Parathyroid adenoma (tissue), 2 donors: ENCODE measurements around the gene MAP2.

Experiments
- H2AFZ ChIP-seq: fragments of 300-600 bp; sonication (generic); one replicate; pipeline ENCODE4 v1.7.0; 2017; ENCODE audit warnings: antibody characterized with exemption, mild to moderate bottlenecking
- H3K27ac ChIP-seq: fragments of 300-600 bp; sonication (generic); one replicate; pipeline ENCODE4 v1.7.0; 2017
- H3K27me3 ChIP-seq: fragments of 300-600 bp; sonication (generic); one replicate; pipeline ENCODE4 v1.7.0; 2017; ENCODE audit warnings: low read length; ENCODE audit not compliant: control insufficient read depth, insufficient read depth
- H3K36me3 ChIP-seq: fragments of 300-600 bp; sonication (generic); one replicate; pipeline ENCODE4 v1.7.0; 2017; ENCODE audit warnings: low read length; ENCODE audit not compliant: control insufficient read depth, insufficient read depth
- H3K4me1 ChIP-seq: fragments of 300-600 bp; sonication (generic); one replicate; pipeline ENCODE4 v1.7.0; 2017; ENCODE audit warnings: control low read depth
- H3K4me2 ChIP-seq: fragments of 300-600 bp; sonication (generic); one replicate; pipeline ENCODE4 v1.7.0; 2017; ENCODE audit warnings: low read length
- H3K4me3 ChIP-seq: fragments of 300-600 bp; sonication (generic); one replicate; pipeline ENCODE4 v1.7.0; 2017; ENCODE audit warnings: low read depth, low read length
- H3K79me2 ChIP-seq: fragments of 300-600 bp; sonication (generic); one replicate; pipeline ENCODE4 v1.7.0; 2017; ENCODE audit warnings: control low read depth
- H3K9ac ChIP-seq: fragments of 300-600 bp; sonication (generic); one replicate; pipeline ENCODE4 v1.7.0; 2017; ENCODE audit warnings: mild to moderate bottlenecking
- H3K9me3 ChIP-seq: fragments of 300-600 bp; sonication (generic); one replicate; pipeline ENCODE4 v1.7.0; 2017; ENCODE audit warnings: low read length; ENCODE audit not compliant: control insufficient read depth
- CTCF ChIP-seq: fragments of 300-600 bp; sonication (generic); IDR thresholded peaks from one replicate; pipeline ENCODE4 v1.7.0; 2017; ENCODE audit warnings: antibody characterized with exemption, mild to moderate bottlenecking
- donor health status: primary hyperparathyroidism.

The MAP2 gene

DNA sequence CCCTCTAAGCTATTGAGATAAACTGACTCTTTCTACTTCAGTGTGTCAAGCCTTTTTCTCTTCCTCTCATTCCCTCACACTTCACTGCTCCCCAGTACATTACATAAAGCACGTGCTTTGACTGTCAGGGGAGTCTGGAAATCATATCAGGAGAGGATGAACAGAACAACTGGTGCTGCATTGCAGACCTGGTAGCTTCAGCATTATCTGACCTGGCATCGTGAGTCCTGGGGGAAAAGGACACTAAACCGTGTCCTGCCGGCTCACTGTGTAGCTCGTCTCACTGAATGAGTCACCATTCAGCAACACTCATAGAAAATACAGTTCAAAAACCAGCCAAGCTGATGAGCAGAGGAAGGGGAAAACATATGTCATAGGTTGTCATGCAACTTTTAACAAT is 239.3 kb downstream of the MAP2 start:
- Histone ChIP-seq H3K9ac (no peak overlapping the region), H3K79me2 (no peaks in the 10 kb centered on the region), H3K9me3 (no peaks in the 10 kb centered on the region), H3K27me3 (no peaks in the 10 kb centered on the region), H3K4me2 (no peak overlapping the region), H3K4me1 (no peaks in the 10 kb centered on the region), H3K4me3 (no peak overlapping the region), H3K36me3 (no peaks in the 10 kb centered on the region), H3K27ac (no peak overlapping the region), H2AFZ (no peak overlapping the region)
- no peak for TF ChIP-seq CTCF

- no peaks in the 10 kb centered on the region for H3K27me3 ChIP-seq
- no peaks in the 10 kb centered on the region for H3K9me3 ChIP-seq
- no peak overlapping the region for H2AFZ ChIP-seq
- TF ChIP-seq CTCF = no peak
- no peaks in the 10 kb centered on the region for H3K36me3 ChIP-seq
- H3K27ac ChIP-seq = no peak overlapping the region
- no peak overlapping the region for H3K4me2 ChIP-seq
- H3K4me1 ChIP-seq = no peaks in the 10 kb centered on the region
- no peak overlapping the region for H3K4me3 ChIP-seq
- no peak overlapping the region for H3K9ac ChIP-seq
- H3K79me2 ChIP-seq = no peaks in the 10 kb centered on the region
These were observed 239.8 kb downstream of the MAP2 start for GRCh38 chr2:209663656-209664055.

GRCh38 chr2:209666296-209666695 is 242.4 kb downstream of the MAP2 start:
- Histone ChIP-seq H3K79me2 (no peaks in the 10 kb centered on the region), H3K9me3 (no peaks in the 10 kb centered on the region), H3K9ac (no peak overlapping the region), H3K4me3 (no peak overlapping the region), H3K36me3 (no peaks in the 10 kb centered on the region), H3K4me1 (no peaks in the 10 kb centered on the region), H3K27ac (no peak overlapping the region), H3K4me2 (no peak overlapping the region), H3K27me3 (no peaks in the 10 kb centered on the region), H2AFZ (no peak overlapping the region)
- TF ChIP-seq CTCF = no peak

GRCh38 chr2:209671020-209671680 is 247.3 kb downstream of the MAP2 start:
- Histone ChIP-seq H3K9me3 (no peaks in the 10 kb centered on the region), H2AFZ (no peak overlapping the region), H3K36me3 (no peaks in the 10 kb centered on the region), H3K27me3 (no peaks in the 10 kb centered on the region), H3K4me1 (no peaks in the 10 kb centered on the region), H3K79me2 (no peaks in the 10 kb centered on the region), H3K9ac (no peak overlapping the region), H3K4me3 (no peak overlapping the region), H3K4me2 (no peak overlapping the region), H3K27ac (no peak overlapping the region)
- no peak for TF ChIP-seq CTCF

DNA sequence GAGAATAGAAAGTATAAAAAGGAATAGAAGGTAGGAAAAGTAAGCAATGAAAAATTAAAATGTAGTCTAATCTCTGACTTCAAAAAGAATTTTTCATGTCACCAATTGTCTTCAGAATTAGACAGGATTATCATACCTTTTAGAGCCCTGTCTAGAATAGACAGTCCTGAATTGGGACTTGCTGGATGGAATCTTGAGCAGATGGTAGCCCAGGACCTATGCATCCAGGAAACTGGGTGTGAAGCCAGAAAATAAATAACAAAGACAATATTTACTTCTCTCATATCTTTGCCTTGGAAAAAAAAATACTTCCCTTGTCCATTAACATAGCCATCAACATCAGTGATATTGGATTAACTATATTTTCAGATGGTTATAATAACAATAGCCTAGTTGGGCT is 250.0 kb downstream of the MAP2 start:
- H3K27me3 ChIP-seq = no peaks in the 10 kb centered on the region
- no peak overlapping the region for H3K4me2 ChIP-seq
- H3K27ac ChIP-seq = no peak overlapping the region
- no peaks in the 10 kb centered on the region for H3K79me2 ChIP-seq
- no peak overlapping the region for H3K4me3 ChIP-seq
- no peaks in the 10 kb centered on the region for H3K9me3 ChIP-seq
- H2AFZ ChIP-seq = no peak overlapping the region
- no peak for TF ChIP-seq CTCF
- no peaks in the 10 kb centered on the region for H3K4me1 ChIP-seq
- H3K36me3 ChIP-seq = no peaks in the 10 kb centered on the region
- no peak overlapping the region for H3K9ac ChIP-seq
